A549 (cell line): ENCODE data around the gene GSE1.

Experiments used
- CEBPB ChIP-seq, 2 experiments: fragments of >200 bp in 1 of 2; sonication (Bioruptor Twin) in 1 of 2; formaldehyde crosslinking in 1 of 2; IDR thresholded peaks; 2 replicates each; pipeline ENCODE4 v1.6.1; 2012 to 2016
- CHD4 ChIP-seq: fragments of 200-600 bp; sonication (generic); IDR thresholded peaks from 2 replicates; pipeline ENCODE4 v1.6.1; 2016; ENCODE audit warnings: antibody characterized with exemption, mild to moderate bottlenecking, borderline replicate concordance
- CTCF ChIP-seq: fragments of >200 bp; sonication (Bioruptor Twin); formaldehyde crosslinking; IDR thresholded peaks from 3 replicates; pipeline ENCODE4 v1.5.1; 2016
- EP300 ChIP-seq, 2 experiments: fragments of >200 bp; sonication (Bioruptor Twin); formaldehyde crosslinking; IDR thresholded peaks; 2 replicates in 1 of 2; 3 replicates in 1 of 2; pipeline ENCODE4 v1.6.1; 2016 to 2017
- POLR2A ChIP-seq: IDR thresholded peaks from 2 replicates; pipeline ENCODE4 v1.6.1; 2012; ENCODE audit warnings: mild to moderate bottlenecking, low read length
- REST ChIP-seq: fragments of 200-600 bp; sonication (generic); IDR thresholded peaks from 2 replicates; pipeline ENCODE4 v1.6.1; 2016; ENCODE audit warnings: antibody characterized with exemption, mild to moderate bottlenecking, moderate library complexity
- SREBF2 ChIP-seq: fragments of 450-650 bp; IDR thresholded peaks from 2 replicates; pipeline ENCODE4 v1.6.1; 2014; ENCODE audit warnings: mild to moderate bottlenecking, moderate library complexity
- TP53 ChIP-seq: fragments of 250-450 bp; sonication (Bioruptor Pico); IDR thresholded peaks from 2 replicates; pipeline ENCODE4 v1.5.0; 2021; ENCODE audit warnings: mild to moderate bottlenecking, moderate library complexity

GRCh38 chr16:85583491-85584181 is 29.5 kb upstream of the GSE1 start:
- TF ChIP-seq CTCF (no peak), TP53 (CRISPR knock-in tag) (no peak), EP300 (IDR thresholded peaks at IDR 0.05) (no peak), CEBPB (IDR thresholded peaks at IDR 0.05) (no peak), REST (no peak), SREBF2 (no peak), CHD4 (no peak), POLR2A (no peak)
